Body of pancreas (tissue), 4 donors: ENCODE results near the gene TMTC2.
"Not testable (repeated sequence)": the region's sequence is repeated elsewhere in the genome, so short reads cannot be mapped to it uniquely, and the experiment has no call there.

Experiments
- CTCF ChIP-seq, 7 experiments: fragments of 450-650 bp in 4 of 7; fragments of 200-600 bp in 3 of 7; sonication (generic) in 3 of 7; IDR thresholded peaks; one replicate each; pipeline ENCODE4 v1.5.1; 2016 to 2019; ENCODE audit warnings: antibody characterized with exemption in 7 of 7
- POLR2A ChIP-seq, 3 donors: fragments of 450-650 bp; IDR thresholded peaks; one replicate each; pipeline ENCODE4 v1.6.1; 2016; ENCODE audit warnings: antibody characterized with exemption in 3 of 3, mild to moderate bottlenecking in 2 of 3

- not testable (repeated sequence) for TF ChIP-seq CTCF, POLR2A (IDR thresholded peaks at IDR 0.05)
Measured at GRCh38 chr12:83117926-83118325, 431.2 kb downstream of the TMTC2 start.
